Glomerular endothelial cell (primary cell): Measurements from ENCODE around the gene MYO7B. TPM values are rescaled to one million over a fixed set of nuclear protein-coding genes. Genes with fewer than 3 reads are reported as not detected.
A peak's percentile ranks its signal among the peaks of the same experiment; 100 is the strongest.

Experiments used
- DNase-seq: peaks from one replicate; pipeline ENCODE4 v3.0.0-alpha.2; 2011; ENCODE audit warnings: low read depth, low spot score; ENCODE audit errors: extremely low read depth
- total RNA-seq: library from RNA; depleted of rRNA; stranded (reverse); fragments of >200 nt; gene quantifications from 2 replicates; pipeline ENCODE4 v1.2.3, GENCODE V29; 2015

MYO7B gene
- total RNA-seq, 1 donor from 2014 or later: 1.2 TPM

DNA sequence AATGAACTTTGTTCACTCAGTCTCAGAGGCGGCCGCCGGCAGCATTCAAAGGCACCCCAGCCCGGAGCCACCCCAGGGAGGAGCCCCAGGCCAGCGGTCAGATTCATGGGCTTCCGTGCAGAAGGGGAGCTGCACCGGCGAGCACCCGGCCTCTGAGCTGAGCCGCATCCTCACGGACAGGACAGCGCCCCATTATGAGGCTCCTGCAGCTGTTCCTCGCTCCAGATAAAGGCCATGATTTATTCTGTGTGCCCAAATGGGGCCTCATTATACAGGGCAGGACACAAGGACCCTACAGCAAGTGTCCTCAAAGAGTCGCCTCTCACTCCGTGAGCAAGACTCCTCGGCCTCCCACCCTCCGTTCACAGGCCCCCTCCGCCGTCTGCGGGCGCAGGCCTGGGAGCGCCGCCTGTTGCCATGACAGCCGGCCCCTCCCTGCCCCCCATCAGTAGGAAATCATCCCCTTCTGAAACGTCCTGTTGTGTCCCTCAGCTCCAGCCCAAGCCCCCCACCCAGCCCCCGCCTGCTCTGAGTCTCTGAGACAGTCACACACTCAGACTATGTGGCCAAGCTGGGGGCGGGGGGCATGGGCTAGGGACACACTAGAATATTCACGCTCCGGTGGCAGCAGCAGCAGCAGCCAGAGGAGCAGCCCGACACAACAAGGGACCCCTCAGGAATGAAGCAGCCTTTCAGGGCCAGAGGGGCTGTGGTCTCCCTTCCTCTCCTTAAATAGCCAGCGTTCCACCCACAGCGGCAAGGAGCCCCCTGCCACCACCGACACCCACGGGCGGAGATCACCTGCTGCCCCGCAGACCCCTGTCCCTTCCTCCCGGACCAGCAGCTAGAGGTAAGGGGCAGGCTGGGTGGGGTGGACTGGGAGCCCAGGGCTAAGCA, 110.2 kb downstream of the MYO7B start, which contains the start of gene GPR17:
Gene GPR17, plus strand, starts transcription at position 759 of the 897 bp plus-strand sequence. CDS start 4,583 bp downstream, outside the sequence.
- DNase-seq: no peak

DNA sequence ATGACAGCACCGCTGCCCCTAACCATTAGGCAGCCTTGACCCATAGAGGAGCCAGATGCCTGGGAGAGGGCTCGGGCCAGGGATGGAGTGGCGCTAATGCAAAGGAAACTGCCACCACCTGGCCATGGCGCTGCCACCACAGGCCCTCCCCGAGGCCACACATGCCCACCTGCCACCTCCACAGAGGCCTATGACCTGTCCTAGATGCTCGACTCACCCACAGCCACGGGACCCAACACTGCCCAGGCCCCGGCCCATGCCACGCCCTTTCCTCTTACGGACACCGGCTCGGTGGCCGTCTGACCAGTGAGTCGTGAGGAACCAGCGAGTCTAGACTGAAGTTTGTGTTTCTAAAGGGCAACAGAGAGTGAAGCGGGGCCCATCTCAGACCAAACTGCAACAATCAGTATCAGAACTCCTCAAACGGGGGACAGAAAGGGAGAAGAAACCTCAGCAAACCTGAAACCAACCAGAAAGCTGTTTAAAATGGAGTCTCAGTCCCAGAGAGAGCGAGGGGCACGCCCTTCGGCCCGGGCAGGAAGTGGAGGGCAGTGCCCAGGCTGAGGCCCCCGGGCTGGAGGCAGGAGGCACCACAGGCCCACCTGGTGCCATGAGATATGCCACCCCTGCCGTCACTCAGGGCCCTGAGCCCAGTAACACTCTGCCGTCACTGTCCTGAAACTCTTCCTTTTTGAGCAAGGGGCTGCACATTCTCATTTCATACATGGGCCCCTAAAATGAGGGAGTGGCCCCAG, 111.2 kb downstream of the MYO7B start:
- no peak for DNase-seq

- DNase-seq: no peak
Observed at GRCh38 chr2:127647242-127648190, 112.0 kb downstream of the MYO7B start.

- no peak for DNase-seq
Observed at GRCh38 chr2:127648321-127648720, 112.8 kb downstream of the MYO7B start.

- no peak for DNase-seq
Observed at GRCh38 chr2:127649100-127649611, 113.7 kb downstream of the MYO7B start.

- peak; percentile 65 for DNase-seq
Observed at GRCh38 chr2:127649684-127650040, 114.2 kb downstream of the MYO7B start.

- no peak for DNase-seq
Observed at GRCh38 chr2:127650041-127650784, 114.7 kb downstream of the MYO7B start.

DNA sequence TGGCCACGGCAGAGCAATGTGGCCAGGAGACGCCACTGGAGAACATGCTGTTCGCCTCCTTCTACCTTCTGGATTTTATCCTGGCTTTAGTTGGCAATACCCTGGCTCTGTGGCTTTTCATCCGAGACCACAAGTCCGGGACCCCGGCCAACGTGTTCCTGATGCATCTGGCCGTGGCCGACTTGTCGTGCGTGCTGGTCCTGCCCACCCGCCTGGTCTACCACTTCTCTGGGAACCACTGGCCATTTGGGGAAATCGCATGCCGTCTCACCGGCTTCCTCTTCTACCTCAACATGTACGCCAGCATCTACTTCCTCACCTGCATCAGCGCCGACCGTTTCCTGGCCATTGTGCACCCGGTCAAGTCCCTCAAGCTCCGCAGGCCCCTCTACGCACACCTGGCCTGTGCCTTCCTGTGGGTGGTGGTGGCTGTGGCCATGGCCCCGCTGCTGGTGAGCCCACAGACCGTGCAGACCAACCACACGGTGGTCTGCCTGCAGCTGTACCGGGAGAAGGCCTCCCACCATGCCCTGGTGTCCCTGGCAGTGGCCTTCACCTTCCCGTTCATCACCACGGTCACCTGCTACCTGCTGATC, 115.4 kb downstream of the MYO7B start:
- DNase-seq: no peak

GRCh38 chr2:127651381-127651809, 115.9 kb downstream of the MYO7B start:
- no peak for DNase-seq

- DNase-seq: no peak
Observed at GRCh38 chr2:127651971-127652550, 116.6 kb downstream of the MYO7B start.

- no peak for DNase-seq
Observed at GRCh38 chr2:127652786-127653357, 117.4 kb downstream of the MYO7B start.

DNA sequence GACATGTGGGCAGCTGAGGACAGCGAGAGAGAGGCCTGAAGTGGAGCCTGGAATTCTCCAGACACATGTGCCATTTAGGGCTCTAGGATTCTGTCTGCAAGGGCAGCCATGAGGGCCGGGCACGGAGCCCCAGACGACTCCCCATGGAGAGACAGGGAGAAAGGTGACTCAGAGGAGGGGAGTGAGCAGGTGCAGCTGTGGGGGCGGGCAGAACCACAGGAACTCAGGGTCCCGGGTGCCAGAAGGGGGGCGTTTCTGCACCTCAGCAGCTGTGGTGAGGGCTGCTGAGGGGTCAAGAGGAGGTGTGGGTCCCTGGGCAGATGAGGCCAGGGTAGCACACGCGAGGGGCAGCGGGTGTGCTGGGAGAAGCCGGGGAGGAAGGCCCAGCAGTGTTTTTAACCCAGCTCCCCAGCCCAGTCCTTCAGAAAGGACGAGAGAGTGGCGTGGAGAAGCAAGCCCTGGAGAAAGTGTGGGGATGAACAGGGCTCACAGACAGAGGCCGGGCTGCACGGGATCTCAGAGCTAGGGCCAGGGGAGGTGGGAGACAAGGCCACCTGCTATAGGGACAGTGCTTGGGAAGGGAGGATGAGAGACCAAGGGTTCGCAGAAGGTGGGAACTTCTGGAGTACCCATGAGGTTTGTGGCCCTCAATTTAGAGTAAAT, 118.1 kb downstream of the MYO7B start:
- DNase-seq: no peak

GRCh38 chr2:127654084-127654837, 118.8 kb downstream of the MYO7B start:
- no peak for DNase-seq

GRCh38 chr2:127654838-127655175, 119.3 kb downstream of the MYO7B start:
- DNase-seq: no peak

DNA sequence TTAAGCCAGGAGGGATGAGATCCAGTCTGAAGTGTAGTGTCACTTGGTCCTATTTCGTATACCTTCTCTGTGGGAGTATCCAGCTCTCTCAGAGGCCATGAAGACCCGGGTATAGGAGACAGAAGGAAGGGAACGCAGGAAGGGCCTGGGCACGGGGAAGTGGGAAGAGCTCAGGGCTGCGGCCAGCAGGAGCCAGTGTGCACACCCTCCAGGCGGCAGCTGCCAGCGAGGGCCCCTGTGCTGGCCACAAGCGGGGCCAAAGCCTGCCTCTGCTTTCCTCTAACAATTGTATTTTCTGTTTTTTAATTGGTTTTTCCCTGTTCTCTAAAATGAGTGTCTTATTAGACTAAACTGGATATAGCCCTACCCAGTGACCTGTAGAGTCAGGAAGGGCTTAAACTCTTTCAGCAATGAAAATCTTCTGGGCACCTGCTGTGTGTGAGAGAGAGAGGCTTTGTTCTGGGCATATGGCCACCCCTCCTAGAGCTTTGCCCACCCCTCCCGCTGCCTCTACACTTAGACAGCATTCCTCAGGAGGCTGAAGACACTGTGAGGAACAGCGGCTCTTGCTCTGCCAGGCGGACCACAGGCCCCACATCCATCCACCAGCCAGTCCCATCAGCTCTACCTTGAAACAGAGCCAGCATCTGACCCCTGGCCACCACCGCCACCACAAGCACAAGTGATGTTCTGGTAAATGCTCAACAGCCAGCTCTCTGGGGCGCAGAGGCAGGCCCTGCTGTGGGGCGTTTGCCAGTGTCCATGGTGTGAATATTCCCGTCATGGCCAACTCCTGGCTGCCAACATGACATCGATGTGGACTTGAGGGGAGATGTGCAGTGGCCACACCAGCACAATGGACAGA, 120.0 kb downstream of the MYO7B start:
- no peak for DNase-seq

DNA sequence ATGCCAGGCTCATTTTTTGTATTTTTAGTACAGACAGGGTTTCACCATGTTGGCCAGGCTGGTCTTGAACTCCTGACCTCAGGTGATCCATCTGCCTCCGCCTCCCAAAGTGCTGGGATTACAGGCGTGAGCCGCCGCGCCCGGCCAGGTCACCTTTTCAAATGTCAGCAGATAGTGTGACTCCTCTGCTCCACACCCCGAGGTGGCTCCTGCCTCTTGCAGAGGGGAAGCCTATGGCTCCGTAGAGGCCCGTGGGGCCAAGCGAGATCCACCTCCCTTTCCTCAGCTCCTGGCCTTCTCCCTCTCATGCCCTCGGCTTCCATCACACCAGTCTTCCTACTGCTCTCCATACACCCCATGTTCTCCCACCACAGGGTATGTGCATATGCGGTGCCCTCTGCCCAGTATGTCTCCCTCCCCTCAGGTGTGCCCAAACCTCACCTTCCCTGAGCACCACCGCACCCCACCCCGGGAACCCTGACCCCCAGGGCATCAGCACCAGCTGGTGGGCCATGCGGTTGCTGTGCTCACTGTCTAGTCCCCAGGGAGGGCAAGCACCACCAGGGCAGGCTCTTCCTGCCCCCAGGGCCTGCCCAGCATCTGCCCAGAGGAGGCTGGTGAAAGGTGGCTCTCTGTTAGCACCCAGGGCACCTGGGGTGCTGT, 121.2 kb downstream of the MYO7B start:
- DNase-seq: no peak
